Heart left ventricle (tissue), 16 donors: ENCODE data around the gene RPS10. TPM values are rescaled to one million over a fixed set of nuclear protein-coding genes. Genes with fewer than 3 reads are reported as not detected.
"Not testable (repeated sequence)": the region's sequence is repeated elsewhere in the genome, so short reads cannot be mapped to it uniquely, and the experiment has no call there.

Experiments
- ATAC-seq, 4 donors: fragments of 200-7000 bp; cut with Tn5 transposase; one replicate each; pipeline ENCODE4 v1.9.1; 2020 to 2022; ENCODE audit warnings: moderate library complexity in 4 of 4, mild to moderate bottlenecking in 3 of 4, moderate number of reproducible peaks in 1 of 4
- DNase-seq, 5 donors: peaks; one replicate each; pipeline ENCODE4 v3.0.0-alpha.2; 2020
- H3K27ac ChIP-seq, 12 donors: fragments of 200-600 bp; sonication (generic) in 4 of 12; one replicate each; pipeline versions ENCODE4 v1.5.0 to v1.8.0; 2016 to 2022; ENCODE audit warnings: mild to moderate bottlenecking in 2 of 12
- H3K27me3 ChIP-seq, 9 donors: fragments of 200-600 bp; sonication (generic) in 2 of 9; one replicate each; pipeline versions ENCODE4 v1.5.1 to v1.8.0; 2016 to 2022; ENCODE audit warnings: mild to moderate bottlenecking in 3 of 9
- H3K36me3 ChIP-seq, 9 donors: fragments of 200-600 bp; sonication (generic) in 2 of 9; one replicate each; pipeline versions ENCODE4 v1.5.0 to v1.8.0; 2018 to 2022; ENCODE audit warnings: mild to moderate bottlenecking in 2 of 9
- H3K4me1 ChIP-seq, 12 donors: fragments of 200-600 bp; sonication (generic) in 4 of 12; one replicate each; pipeline versions ENCODE4 v1.5.0 to v1.8.0; 2016 to 2022; ENCODE audit warnings: mild to moderate bottlenecking in 3 of 12
- H3K4me3 ChIP-seq, 12 donors: fragments of 200-600 bp; sonication (generic) in 4 of 12; one replicate each; pipeline versions ENCODE4 v1.5.0 to v1.8.0; 2017 to 2022; ENCODE audit warnings: mild to moderate bottlenecking in 9 of 12, moderate library complexity in 4 of 12
- H3K9me3 ChIP-seq, 12 donors: fragments of 200-600 bp; sonication (generic) in 4 of 12; one replicate each; pipeline versions ENCODE4 v1.5.0 to v1.8.0; 2016 to 2022; ENCODE audit warnings: mild to moderate bottlenecking in 1 of 12
- CTCF ChIP-seq, 12 donors: fragments of 200-600 bp; sonication (generic) in 4 of 12; IDR thresholded peaks; one replicate each; pipeline versions ENCODE4 v1.5.0 to v1.8.0; 2018 to 2022; ENCODE audit warnings: antibody characterized with exemption in 12 of 12, mild to moderate bottlenecking in 5 of 12
- POLR2A ChIP-seq, 2 donors: fragments of 450-650 bp; IDR thresholded peaks; one replicate each; pipeline ENCODE4 v1.6.1; 2017; ENCODE audit warnings: antibody characterized with exemption in 2 of 2, mild to moderate bottlenecking in 2 of 2, moderate library complexity in 2 of 2
- WGBS, 4 donors: extraction: QIAGEN DNeasy Blood & Tissue Kit in 2 of 4; methylation state at CpG; one replicate each; pipeline versions ENCODE4 v1.1.5 to v1.1.7; 2013 to 2018; 5-methylcytosine and 5-hydroxymethylcytosine counted together
- intact Hi-C, 10 donors: fragments of 100-400 bp; cut with DNase I; formaldehyde crosslinking; loops; one replicate each; pipeline versions ENCODE4 v1.11.1 to v1.14.2; 2022
- polyA plus RNA-seq, 2 donors: library from polyadenylated mRNA; stranded (reverse); fragments of 200-250 nt; gene quantifications; one replicate each; pipeline ENCODE4 v1.2.3, GENCODE V29; 2013
- total RNA-seq, 9 donors: library from RNA; depleted of rRNA in 2 of 9; stranded (reverse); fragments of >200 nt in 2 of 9; fragmentation: NEBNext Ultra II Directional in 3 of 9; extraction: Animal tissue kit (Norgen Biotek cat#: 25700) in 3 of 9; gene quantifications; one replicate each; pipeline versions ENCODE4 v1.1.0 to v1.2.4, GENCODE V29; 2016 to 2023
- donor health status: ischemic (EF 13 %, LVEDD 7.1; RV severe dilation, severe dysfunction).
- donor health status: healthy with polysubstance abuse.
- donor health status: DM: no; HTN: yes; CAD: no.
- donor health status: DM: no; HTN: no; CAD: no.
- donor health status: ischemic (EF 25% LVEDD 6.9; RV normal size, moderate dysfunction).
- donor health status: ischemic (EF 25% LVEDD 5.7; RV mildly dilated, moderate dysfunction).
- donor health status: healthy.
- donor health status: DM: yes; HTN: yes; CAD: no.
- donor health status: ischemic (EF 35%, LVEDD 5.7; RV mildly dilated, moderate dysfunction).
- donor health status: nonischemic (EF 11% LVEDD 7.7; RV severe dilation, severe dysfunction).
- donor health status: DM: yes; HTN: yes; CAD: no.
- donor health status: PGD.
- donor health status: ischemic (EF 29% LVEDD 5.4; RV normal size, mild dysfunction).
- donor health status: nonischemic (EF 23%, LVEDD 6.1; RV moderate dilation, normal function).

Gene RPS10
- total and polyA plus RNA-seq, 11 donors = 504 to 2,277 (median 805) TPM

GRCh38 chr6:34414999-34415858, 10.6 kb downstream of the RPS10 start:
- no peak for TF ChIP-seq POLR2A (IDR thresholded peaks at IDR 0.05)
- TF ChIP-seq CTCF (IDR thresholded peaks at IDR 0.05) = peak; percentile 64 to 87 (median 80)
- DNase-seq = peak in 4 of 5 donors; percentile 48 to 67 (median 61)

GRCh38 chr6:34412643-34413214, 13.1 kb downstream of the RPS10 start:
- no peak overlapping the region for H3K4me3 ChIP-seq
- TF ChIP-seq POLR2A (IDR thresholded peaks at IDR 0.05) (no peak), CTCF (IDR thresholded peaks at IDR 0.05) (no peak)
- no peaks in the 10 kb centered on the region for H3K27me3 ChIP-seq
- WGBS, 4 donors = 91 to 97% (median 93%) methylated on average over 5 of the region's 5 CpGs
- H3K4me1 ChIP-seq = peaks cover 0 to 11% (median 8%) of the 10 kb centered on the region in 12 donors
- peaks cover 0 to 20% (median 19%) of the 10 kb centered on the region in 9 donors for H3K36me3 ChIP-seq
- ATAC-seq (no peak), DNase-seq (no peak)
- H3K27ac ChIP-seq = no peak overlapping the region
- no peaks in the 10 kb centered on the region for H3K9me3 ChIP-seq
- intact Hi-C loops = loop anchor here in 1 of 10 donors (10.0 kb wide), 1 partner anchor 248 kb away; no protein-coding TSS in a partner anchor

More at GRCh38 chr6:34414999-34415858, 10.6 kb downstream of the RPS10 start:
- peak; percentile 85 to 94 (median 92) for ATAC-seq
- peaks cover 0 to 11% (median 8%) of the 10 kb centered on the region in 12 donors for H3K4me1 ChIP-seq
- H3K27ac ChIP-seq = peak overlapping the region in 9 of 12 donors; percentile 16 to 78 (median 55)
- intact Hi-C loops = loop anchor here (1.0 to 10.0 kb wide), 8 partner anchors 22 to 250 kb away; partner anchors contain the start of genes SMIM29 (in 10 of the 10) and NUDT3 (in 1 of the 10)
- H3K36me3 ChIP-seq = peaks cover 0 to 45% (median 44%) of the 10 kb centered on the region in 9 donors
- WGBS, 4 donors = 54 to 67% (median 56%) methylated on average over 11 of the region's 11 CpGs
- peak overlapping the region in 1 of 12 donors; percentile 16 for H3K4me3 ChIP-seq
- no peaks in the 10 kb centered on the region for H3K9me3 ChIP-seq
- no peaks in the 10 kb centered on the region for H3K27me3 ChIP-seq

- intact Hi-C loops = loop anchor here in 1 of 10 donors (10.0 kb wide), 1 partner anchor 247 kb away; no protein-coding TSS in a partner anchor
- WGBS, 4 donors = 72 to 90% (median 87%) methylated on average over 5 of the region's 5 CpGs
- no peak for ATAC-seq
Measured at GRCh38 chr6:34412016-34412415, 13.9 kb downstream of the RPS10 start.

GRCh38 chr6:34407915-34408314, 18.0 kb downstream of the RPS10 start:
- H3K4me1 ChIP-seq, DNase-seq, H3K9me3 ChIP-seq, H3K27me3 ChIP-seq, ATAC-seq, intact Hi-C loops, H3K27ac ChIP-seq, H3K4me3 ChIP-seq, H3K36me3 ChIP-seq: not testable (repeated sequence)
- 93 to 100% (median 98%) methylated on average over 1 of the region's 1 CpG for WGBS, 4 donors

More at GRCh38 chr6:34412016-34412415, 13.9 kb downstream of the RPS10 start:
- Histone ChIP-seq H3K36me3 (peaks cover 0 to 13% (median 12%) of the 10 kb centered on the region in 9 donors), H3K4me3 (no peak overlapping the region), H3K9me3 (no peaks in the 10 kb centered on the region), H3K4me1 (peaks cover 0 to 11% (median 8%) of the 10 kb centered on the region in 12 donors), H3K27ac (no peak overlapping the region), H3K27me3 (no peaks in the 10 kb centered on the region)
- no peak for DNase-seq
- TF ChIP-seq CTCF (IDR thresholded peaks at IDR 0.05) = no peak
